ENCODE data around the gene IGF2R. TPM values are rescaled to one million over a fixed set of nuclear protein-coding genes. Genes with fewer than 3 reads are reported as not detected.
A peak's percentile ranks its signal among the peaks of the same experiment; 100 is the strongest.

Gene IGF2R
- total and polyA plus RNA-seq, 5 donors from 2014 or later: 8.8 to 71.2 (median 10.0) TPM

GRCh38 chr6:160127270-160128124 is 158.6 kb downstream of the IGF2R start:
- no peaks in the 10 kb centered on the region for H3K36me3 ChIP-seq (ENCODE audit: control insufficient read depth, insufficient read depth, low read length)
- Mint-ChIP-seq H3K27ac (no peak overlapping the region), H3K4me3 (no peak overlapping the region), H3K27me3 (no peaks in the 10 kb centered on the region), H3K4me1 (no peaks in the 10 kb centered on the region), H3K9me3 (no peaks in the 10 kb centered on the region), H3K36me3 (no peaks in the 10 kb centered on the region)
- H3K4me3 ChIP-seq (ENCODE audit: low read depth, low read length): no peak overlapping the region
- DNase-seq (no peak), ATAC-seq (ENCODE audit: low read depth in 2 of 2) (no peak)
- H3K27ac ChIP-seq (ENCODE audit: insufficient read depth, low read length, poor library complexity, severe bottlenecking): no peak overlapping the region
- H3K27me3 ChIP-seq (ENCODE audit: control insufficient read depth, insufficient read depth, low read length): no peaks in the 10 kb centered on the region
- no peaks in the 10 kb centered on the region for H3K9me3 ChIP-seq (ENCODE audit: control insufficient read depth in 2 of 2, low read length in 2 of 2)
- no peaks in the 10 kb centered on the region for H3K4me1 ChIP-seq (ENCODE audit: control insufficient read depth, insufficient read depth, low read length, poor library complexity, severe bottlenecking)

GRCh38 chr6:160128125-160128683 is 159.3 kb downstream of the IGF2R start:
- Histone ChIP-seq H3K27ac (ENCODE audit: insufficient read depth, low read length, poor library complexity, severe bottlenecking) (no peak overlapping the region), H3K4me1 (ENCODE audit: control insufficient read depth, insufficient read depth, low read length, poor library complexity, severe bottlenecking) (no peaks in the 10 kb centered on the region), H3K36me3 (ENCODE audit: control insufficient read depth, insufficient read depth, low read length) (no peaks in the 10 kb centered on the region), H3K27me3 (ENCODE audit: control insufficient read depth, insufficient read depth, low read length) (no peaks in the 10 kb centered on the region), H3K4me3 (ENCODE audit: low read depth, low read length) (no peak overlapping the region), H3K9me3 (ENCODE audit: control insufficient read depth in 2 of 2, low read length in 2 of 2) (no peaks in the 10 kb centered on the region)
- DNase-seq (no peak), ATAC-seq (ENCODE audit: low read depth in 2 of 2) (no peak)
- Mint-ChIP-seq H3K9me3 (peaks cover 0 to 1% (median 0%) of the 10 kb centered on the region in 7 donors), H3K27me3 (no peaks in the 10 kb centered on the region), H3K4me3 (no peak overlapping the region), H3K36me3 (no peaks in the 10 kb centered on the region), H3K27ac (no peak overlapping the region), H3K4me1 (no peaks in the 10 kb centered on the region)

GRCh38 chr6:160128879-160129516 is 160.1 kb downstream of the IGF2R start:
- Mint-ChIP-seq H3K4me3 (no peak overlapping the region), H3K36me3 (no peaks in the 10 kb centered on the region), H3K27ac (peak overlapping the region in 1 of 3 donors; percentile 2), H3K4me1 (no peaks in the 10 kb centered on the region), H3K27me3 (no peaks in the 10 kb centered on the region), H3K9me3 (peaks cover 0 to 2% (median 0%) of the 10 kb centered on the region in 7 donors)
- ATAC-seq (ENCODE audit: low read depth in 2 of 2) (no peak), DNase-seq (no peak)
- no peak overlapping the region for H3K4me3 ChIP-seq (ENCODE audit: low read depth, low read length)
- H3K27ac ChIP-seq (ENCODE audit: insufficient read depth, low read length, poor library complexity, severe bottlenecking): no peak overlapping the region
- H3K36me3 ChIP-seq (ENCODE audit: control insufficient read depth, insufficient read depth, low read length): no peaks in the 10 kb centered on the region
- no peaks in the 10 kb centered on the region for H3K9me3 ChIP-seq (ENCODE audit: control insufficient read depth in 2 of 2, low read length in 2 of 2)
- no peaks in the 10 kb centered on the region for H3K27me3 ChIP-seq (ENCODE audit: control insufficient read depth, insufficient read depth, low read length)
- no peaks in the 10 kb centered on the region for H3K4me1 ChIP-seq (ENCODE audit: control insufficient read depth, insufficient read depth, low read length, poor library complexity, severe bottlenecking)

- Mint-ChIP-seq H3K36me3 (no peaks in the 10 kb centered on the region), H3K9me3 (peaks cover 0 to 2% (median 0%) of the 10 kb centered on the region in 7 donors), H3K4me3 (no peak overlapping the region), H3K27ac (peak overlapping the region in 2 of 3 donors; percentile 56 to 72), H3K4me1 (no peaks in the 10 kb centered on the region), H3K27me3 (no peaks in the 10 kb centered on the region)
- no peaks in the 10 kb centered on the region for H3K9me3 ChIP-seq (ENCODE audit: control insufficient read depth in 2 of 2, low read length in 2 of 2)
- H3K27ac ChIP-seq (ENCODE audit: insufficient read depth, low read length, poor library complexity, severe bottlenecking): no peak overlapping the region
- H3K27me3 ChIP-seq (ENCODE audit: control insufficient read depth, insufficient read depth, low read length): no peaks in the 10 kb centered on the region
- DNase-seq (no peak), ATAC-seq (ENCODE audit: low read depth in 2 of 2) (no peak)
- H3K4me3 ChIP-seq (ENCODE audit: low read depth, low read length): no peak overlapping the region
- no peaks in the 10 kb centered on the region for H3K36me3 ChIP-seq (ENCODE audit: control insufficient read depth, insufficient read depth, low read length)
- no peaks in the 10 kb centered on the region for H3K4me1 ChIP-seq (ENCODE audit: control insufficient read depth, insufficient read depth, low read length, poor library complexity, severe bottlenecking)
Observed at GRCh38 chr6:160129881-160130615, 161.2 kb downstream of the IGF2R start.

GRCh38 chr6:160130729-160131484 is 162.0 kb downstream of the IGF2R start:
- no peaks in the 10 kb centered on the region for H3K36me3 Mint-ChIP-seq
- DNase-seq (no peak), ATAC-seq (ENCODE audit: low read depth in 2 of 2) (no peak)
- H3K4me3 Mint-ChIP-seq: peak overlapping the region in 1 of 4 donors; percentile 81
- Histone ChIP-seq H3K36me3 (ENCODE audit: control insufficient read depth, insufficient read depth, low read length) (no peaks in the 10 kb centered on the region), H3K9me3 (ENCODE audit: control insufficient read depth in 2 of 2, low read length in 2 of 2) (no peaks in the 10 kb centered on the region), H3K27ac (ENCODE audit: insufficient read depth, low read length, poor library complexity, severe bottlenecking) (no peak overlapping the region), H3K4me1 (ENCODE audit: control insufficient read depth, insufficient read depth, low read length, poor library complexity, severe bottlenecking) (no peaks in the 10 kb centered on the region), H3K4me3 (ENCODE audit: low read depth, low read length) (no peak overlapping the region), H3K27me3 (ENCODE audit: control insufficient read depth, insufficient read depth, low read length) (no peaks in the 10 kb centered on the region)
- H3K27ac Mint-ChIP-seq: peak overlapping the region in 2 of 3 donors; percentile 14 to 72
- no peaks in the 10 kb centered on the region for H3K4me1 Mint-ChIP-seq
- no peaks in the 10 kb centered on the region for H3K27me3 Mint-ChIP-seq
- H3K9me3 Mint-ChIP-seq: peaks cover 0 to 2% (median 0%) of the 10 kb centered on the region in 7 donors

- H3K27ac ChIP-seq (ENCODE audit: insufficient read depth, low read length, poor library complexity, severe bottlenecking): no peak overlapping the region
- Mint-ChIP-seq H3K4me3 (no peak overlapping the region), H3K27me3 (no peaks in the 10 kb centered on the region), H3K27ac (no peak overlapping the region), H3K4me1 (peaks cover 0 to 5% (median 0%) of the 10 kb centered on the region in 4 donors), H3K36me3 (no peaks in the 10 kb centered on the region), H3K9me3 (peaks cover 0 to 2% (median 0%) of the 10 kb centered on the region in 7 donors)
- no peaks in the 10 kb centered on the region for H3K27me3 ChIP-seq (ENCODE audit: control insufficient read depth, insufficient read depth, low read length)
- H3K4me3 ChIP-seq (ENCODE audit: low read depth, low read length): no peak overlapping the region
- ATAC-seq (ENCODE audit: low read depth in 2 of 2) (no peak), DNase-seq (no peak)
- no peaks in the 10 kb centered on the region for H3K9me3 ChIP-seq (ENCODE audit: control insufficient read depth in 2 of 2, low read length in 2 of 2)
- no peaks in the 10 kb centered on the region for H3K4me1 ChIP-seq (ENCODE audit: control insufficient read depth, insufficient read depth, low read length, poor library complexity, severe bottlenecking)
- H3K36me3 ChIP-seq (ENCODE audit: control insufficient read depth, insufficient read depth, low read length): no peaks in the 10 kb centered on the region
Observed at GRCh38 chr6:160131636-160132296, 162.9 kb downstream of the IGF2R start.

- Histone ChIP-seq H3K4me1 (ENCODE audit: control insufficient read depth, insufficient read depth, low read length, poor library complexity, severe bottlenecking) (no peaks in the 10 kb centered on the region), H3K36me3 (ENCODE audit: control insufficient read depth, insufficient read depth, low read length) (no peaks in the 10 kb centered on the region), H3K27ac (ENCODE audit: insufficient read depth, low read length, poor library complexity, severe bottlenecking) (no peak overlapping the region), H3K27me3 (ENCODE audit: control insufficient read depth, insufficient read depth, low read length) (no peaks in the 10 kb centered on the region), H3K4me3 (ENCODE audit: low read depth, low read length) (no peak overlapping the region), H3K9me3 (ENCODE audit: control insufficient read depth in 2 of 2, low read length in 2 of 2) (no peaks in the 10 kb centered on the region)
- Mint-ChIP-seq H3K9me3 (peaks cover 0 to 2% (median 0%) of the 10 kb centered on the region in 7 donors), H3K4me1 (peaks cover 0 to 5% (median under 1%) of the 10 kb centered on the region in 4 donors), H3K36me3 (no peaks in the 10 kb centered on the region), H3K4me3 (no peak overlapping the region), H3K27me3 (no peaks in the 10 kb centered on the region), H3K27ac (peak overlapping the region in 1 of 3 donors; percentile 44)
- no peak for ATAC-seq (ENCODE audit: low read depth in 2 of 2)
- no peak for DNase-seq
Observed at GRCh38 chr6:160132297-160132637, 163.4 kb downstream of the IGF2R start.
